Hair follicular keratinocyte (primary cell): Measurements from ENCODE around the gene LARP7. TPM values are rescaled to one million over a fixed set of nuclear protein-coding genes. Genes with fewer than 3 reads are reported as not detected.

Experiments
- total RNA-seq: library from RNA; depleted of rRNA; stranded (reverse); fragments of >200 nt; gene quantifications from 2 replicates; pipeline ENCODE4 v1.2.3, GENCODE V29; 2015

Gene LARP7
- 24.1 and 30.3 TPM in 2 replicates for total RNA-seq

GRCh38 chr4:112636688-112637551, at the start of gene LARP7, which contains the start of gene ZGRF1:
TSS of gene LARP7 (plus strand) at chr4:112637143. CDS start at chr4:112644670, 7,527 bp downstream.
TSS of gene ZGRF1 (minus strand) at chr4:112636909. CDS start at chr4:112633176, 3,733 bp downstream.

Other genes with a start within 250 kb of the LARP7 start
- gene NEUROG2, start 121.0 kb upstream of the LARP7 start, total RNA-seq = not detected in 2 replicates
- gene ZGRF1, start 234 bp upstream of the LARP7 start, total RNA-seq = 2.8 and 3.5 TPM in 2 replicates